ENCODE measurements around the gene THEM4. TPM values are rescaled to one million over a fixed set of nuclear protein-coding genes. Genes with fewer than 3 reads are reported as not detected.
A peak's percentile ranks its signal among the peaks of the same experiment; 100 is the strongest.
"Not testable (repeated sequence)": the region's sequence is repeated elsewhere in the genome, so short reads cannot be mapped to it uniquely, and the experiment has no call there.

THEM4 gene
- total and polyA plus RNA-seq, 7 experiments from 2014 or later, result 37.6 to 143 (median 113) TPM

DNA sequence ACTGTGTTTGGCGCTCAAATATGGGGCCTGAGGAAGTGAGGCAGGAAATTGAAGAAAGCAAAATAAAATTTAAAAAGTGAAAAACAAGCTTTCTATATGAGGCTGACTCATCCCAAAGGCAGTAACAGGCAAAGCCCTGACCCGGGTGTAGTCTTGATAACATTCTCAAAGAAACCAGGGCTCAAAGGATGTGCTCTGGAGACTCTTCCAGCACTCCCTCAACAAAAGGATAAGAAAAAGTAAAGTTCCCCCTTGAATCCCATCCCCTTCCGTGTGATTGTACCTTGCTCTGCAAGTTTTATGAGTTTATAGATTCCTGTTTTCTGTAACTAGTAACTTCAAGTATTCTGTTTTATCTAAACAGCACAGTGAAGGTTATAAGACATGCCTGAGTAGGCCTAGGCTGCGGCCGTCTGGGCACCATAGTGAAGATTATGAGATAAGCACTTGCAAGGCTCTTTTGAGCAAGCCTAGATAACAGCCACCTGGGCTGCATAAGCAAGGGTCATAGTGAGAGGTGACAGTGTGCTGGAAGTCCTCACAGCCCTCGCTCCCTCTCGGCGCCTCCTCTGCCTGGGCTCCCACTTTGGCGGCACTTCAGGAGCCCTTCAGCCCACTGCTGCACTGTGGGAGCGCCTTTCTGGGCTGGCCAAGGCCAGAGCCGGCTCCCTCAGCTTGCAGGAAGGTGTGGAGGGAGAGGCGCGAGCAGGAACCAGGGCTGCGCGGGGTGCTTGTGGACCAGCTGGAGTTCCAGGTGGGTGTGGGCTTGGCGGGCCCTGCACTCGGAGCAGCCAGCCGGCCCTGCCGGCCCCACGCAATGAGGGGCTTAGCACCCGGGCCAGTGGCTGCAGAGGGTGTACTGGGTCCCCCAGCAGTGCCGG lies 3.6 kb downstream of the THEM4 start:
- Histone ChIP-seq H3K4me3 (ENCODE audit: low read length) (peak overlapping the region; percentile 19), H3K4me1 (ENCODE audit: control insufficient read depth in 2 of 2, insufficient read depth in 2 of 2, low read length in 2 of 2) (peaks cover 29 to 54% of the 10 kb centered on the region in 2 donors), H3K27ac (ENCODE audit: low read depth, low read length) (peak overlapping the region; percentile 63), H3K9me3 (ENCODE audit: control insufficient read depth in 2 of 3, low read length in 3 of 3) (peaks cover 0 to 14% (median 4%) of the 10 kb centered on the region in 3 experiments)
- intact Hi-C loops (cut with micrococcal nuclease), result loop anchor here (1.0 to 5.0 kb wide), 4 partner anchors 16 to 448 kb away; partner anchors contain the start of genes C2CD4D (in 1 of the 2), MRPL9 (in 1 of the 2) and POGZ (in 1 of the 2)
- DNase-seq, result peak in 1 of 9 donors; percentile 22
- not testable (repeated sequence) for H3K27me3 Mint-ChIP-seq; ATAC-seq; H3K36me3 ChIP-seq (ENCODE audit: control insufficient read depth in 2 of 3, insufficient read depth in 3 of 3, low read length in 3 of 3); H3K27me3 ChIP-seq (ENCODE audit: control insufficient read depth in 2 of 2, insufficient read depth in 2 of 2, low read length in 2 of 2)
- ChIA-PET POLR2A (interaction anchor here (0.6 to 6.2 kb wide), 23 partner anchors 7 to 1330 kb away, joined by 3 to 133 read pairs (median 4); no protein-coding TSS in a partner anchor), CTCF (interaction anchor here (0.7 to 4.9 kb wide), 7 partner anchors 8 to 281 kb away, joined by 3 to 31 read pairs (median 3); no protein-coding TSS in a partner anchor)
- Mint-ChIP-seq H3K4me1 (peaks cover 35 to 82% (median 60%) of the 10 kb centered on the region in 7 donors), H3K27ac (peak overlapping the region; percentile 87 to 98 (median 94)), H3K36me3 (peaks cover 11 to 69% (median 43%) of the 10 kb centered on the region in 5 donors), H3K9me3 (peaks cover 0 to 55% (median 34%) of the 10 kb centered on the region in 11 donors), H3K4me3 (peak overlapping the region; percentile 62 to 89 (median 76))

DNA sequence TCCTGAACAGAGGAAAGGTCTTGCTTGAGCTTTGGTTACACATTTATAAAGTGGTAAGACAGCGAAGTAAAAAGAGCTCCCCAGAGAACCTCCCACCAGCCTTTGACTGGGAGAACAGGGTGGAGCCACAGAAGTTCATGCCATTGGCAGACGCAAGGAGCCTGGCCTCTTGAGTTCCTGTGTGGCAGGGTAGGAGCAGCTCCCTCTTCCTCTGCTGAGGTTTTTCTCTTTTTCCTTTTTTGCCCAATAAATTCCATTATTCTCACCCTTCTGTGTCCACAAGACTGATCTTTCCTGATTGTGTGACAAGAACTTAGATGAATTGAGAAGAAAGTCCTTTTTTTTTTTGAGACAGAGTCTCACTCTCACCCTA lies 4.3 kb downstream of the THEM4 start:
- peaks cover 40 to 88% (median 64%) of the 10 kb centered on the region in 7 donors for H3K4me1 Mint-ChIP-seq
- Histone ChIP-seq H3K4me3 (ENCODE audit: low read length) (peak overlapping the region; percentile 19), H3K27me3 (ENCODE audit: control insufficient read depth in 2 of 2, insufficient read depth in 2 of 2, low read length in 2 of 2) (no peaks in the 10 kb centered on the region), H3K9me3 (ENCODE audit: control insufficient read depth in 2 of 3, low read length in 3 of 3) (peaks cover 0 to 18% (median 4%) of the 10 kb centered on the region in 3 experiments), H3K4me1 (ENCODE audit: control insufficient read depth in 2 of 2, insufficient read depth in 2 of 2, low read length in 2 of 2) (peaks cover 29 to 58% of the 10 kb centered on the region in 2 donors), H3K27ac (ENCODE audit: low read depth, low read length) (peak overlapping the region; percentile 63), H3K36me3 (ENCODE audit: control insufficient read depth in 2 of 3, insufficient read depth in 3 of 3, low read length in 3 of 3) (peaks cover 0 to 9% (median 0%) of the 10 kb centered on the region in 3 experiments)
- peak; percentile 58 for ATAC-seq
- peaks cover 4 to 62% (median 38%) of the 10 kb centered on the region in 11 donors for H3K9me3 Mint-ChIP-seq
- DNase-seq, result peak in 8 of 9 donors; percentile 44 to 69 (median 60)
- ChIA-PET CTCF (interaction anchor here (0.7 to 1.6 kb wide), 6 partner anchors 8 to 282 kb away, joined by 3 to 5 read pairs (median 3); no protein-coding TSS in a partner anchor), POLR2A (interaction anchor here (0.6 to 3.2 kb wide), 23 partner anchors 8 to 1330 kb away, joined by 3 to 19 read pairs (median 3); no protein-coding TSS in a partner anchor)
- peaks cover 0 to 3% (median 0%) of the 10 kb centered on the region in 5 donors for H3K27me3 Mint-ChIP-seq
- intact Hi-C loops (cut with micrococcal nuclease), result loop anchor here (1.0 to 5.0 kb wide), 4 partner anchors 16 to 448 kb away; partner anchors contain the start of genes C2CD4D (in 1 of the 2), MRPL9 (in 1 of the 2) and POGZ (in 1 of the 2)
- peak overlapping the region; percentile 87 to 98 (median 94) for H3K27ac Mint-ChIP-seq
- H3K4me3 Mint-ChIP-seq, result peak overlapping the region; percentile 62 to 89 (median 76)
- peaks cover 15 to 75% (median 48%) of the 10 kb centered on the region in 5 donors for H3K36me3 Mint-ChIP-seq

- Histone ChIP-seq H3K27ac (ENCODE audit: low read depth, low read length) (peak overlapping the region; percentile 3), H3K9me3 (ENCODE audit: control insufficient read depth in 2 of 3, low read length in 3 of 3) (peaks cover 0 to 15% (median 4%) of the 10 kb centered on the region in 3 experiments), H3K4me3 (ENCODE audit: low read length) (no peak overlapping the region), H3K36me3 (ENCODE audit: control insufficient read depth in 2 of 3, insufficient read depth in 3 of 3, low read length in 3 of 3) (peaks cover 0 to 9% (median 0%) of the 10 kb centered on the region in 3 experiments), H3K4me1 (ENCODE audit: control insufficient read depth in 2 of 2, insufficient read depth in 2 of 2, low read length in 2 of 2) (peaks cover 30 to 71% of the 10 kb centered on the region in 2 donors), H3K27me3 (ENCODE audit: control insufficient read depth in 2 of 2, insufficient read depth in 2 of 2, low read length in 2 of 2) (no peaks in the 10 kb centered on the region)
- Mint-ChIP-seq H3K27ac (peak overlapping the region in 5 of 9 donors; percentile 43 to 98 (median 78)), H3K27me3 (no peaks in the 10 kb centered on the region), H3K36me3 (peaks cover 24 to 82% (median 53%) of the 10 kb centered on the region in 5 donors), H3K4me3 (peak overlapping the region in 2 of 10 donors; percentile 13 to 45), H3K4me1 (peaks cover 51 to 93% (median 70%) of the 10 kb centered on the region in 7 donors), H3K9me3 (peaks cover 7 to 66% (median 41%) of the 10 kb centered on the region in 11 donors)
- DNase-seq (no peak), ATAC-seq (no peak)
- CTCF ChIA-PET, result interaction anchor here (0.6 to 1.0 kb wide), 4 partner anchors 12 to 131 kb away, joined by 3 read pairs; no protein-coding TSS in a partner anchor
- intact Hi-C loops (cut with micrococcal nuclease), result no loop called here
- POLR2A ChIA-PET, result interaction anchor here (0.6 kb wide), 1 partner anchor 12 kb away, joined by 3 read pairs; no protein-coding TSS in a partner anchor
Observed at GRCh38 chr1:151902858-151903257, 6.5 kb downstream of the THEM4 start.

GRCh38 chr1:151900804-151901203 lies 8.5 kb downstream of the THEM4 start:
- peaks cover 45 to 73% of the 10 kb centered on the region in 2 donors for H3K4me1 ChIP-seq (ENCODE audit: control insufficient read depth in 2 of 2, insufficient read depth in 2 of 2, low read length in 2 of 2)
- H3K4me3 Mint-ChIP-seq, result peak overlapping the region in 4 of 10 donors; percentile 7 to 84 (median 42)
- H3K27me3 Mint-ChIP-seq; H3K27ac ChIP-seq (ENCODE audit: low read depth, low read length); H3K9me3 ChIP-seq (ENCODE audit: control insufficient read depth in 2 of 3, low read length in 3 of 3); H3K27me3 ChIP-seq (ENCODE audit: control insufficient read depth in 2 of 2, insufficient read depth in 2 of 2, low read length in 2 of 2); ATAC-seq; H3K36me3 ChIP-seq (ENCODE audit: control insufficient read depth in 2 of 3, insufficient read depth in 3 of 3, low read length in 3 of 3); intact Hi-C loops (cut with micrococcal nuclease); H3K4me3 ChIP-seq (ENCODE audit: low read length); DNase-seq: not testable (repeated sequence)
- POLR2A ChIA-PET, result interaction anchor here (3.3 to 5.1 kb wide), 2 partner anchors 8 to 10 kb away, joined by 13 to 133 read pairs; partner anchors contain the start of gene THEM4
- peak overlapping the region in 8 of 9 donors; percentile 32 to 99 (median 82) for H3K27ac Mint-ChIP-seq
- peaks cover 63 to 97% (median 78%) of the 10 kb centered on the region in 7 donors for H3K4me1 Mint-ChIP-seq
- peaks cover 7 to 52% (median 34%) of the 10 kb centered on the region in 11 donors for H3K9me3 Mint-ChIP-seq
- CTCF ChIA-PET, result interaction anchor here (0.6 kb wide), 1 partner anchor 68 kb away, joined by 3 read pairs; no protein-coding TSS in a partner anchor
- peaks cover 21 to 70% (median 46%) of the 10 kb centered on the region in 5 donors for H3K36me3 Mint-ChIP-seq

- CTCF ChIA-PET, result interaction anchor here (0.6 to 3.4 kb wide), 10 partner anchors 10 to 136 kb away, joined by 3 to 31 read pairs (median 5); partner anchors contain the start of gene THEM4
- peaks cover 25 to 64% (median 53%) of the 10 kb centered on the region in 5 donors for H3K36me3 Mint-ChIP-seq
- H3K27me3 Mint-ChIP-seq, result no peaks in the 10 kb centered on the region
- intact Hi-C loops (cut with micrococcal nuclease), result loop anchor here (1.0 to 2.0 kb wide), 3 partner anchors 9 to 108 kb away; partner anchors contain the start of genes THEM4 (in 2 of the 2) and TDRKH (in 1 of the 2)
- H3K4me1 ChIP-seq (ENCODE audit: control insufficient read depth in 2 of 2, insufficient read depth in 2 of 2, low read length in 2 of 2), result peaks cover 29 to 52% of the 10 kb centered on the region in 2 donors
- peak overlapping the region; percentile 76 to 91 (median 84) for H3K4me3 Mint-ChIP-seq
- H3K27ac ChIP-seq (ENCODE audit: low read depth, low read length), result peak overlapping the region; percentile 66
- H3K4me1 Mint-ChIP-seq, result peaks cover 53 to 91% (median 69%) of the 10 kb centered on the region in 7 donors
- H3K36me3 ChIP-seq (ENCODE audit: control insufficient read depth in 2 of 3, insufficient read depth in 3 of 3, low read length in 3 of 3), result peaks cover 0 to 10% (median 4%) of the 10 kb centered on the region in 3 experiments
- H3K27me3 ChIP-seq (ENCODE audit: control insufficient read depth in 2 of 2, insufficient read depth in 2 of 2, low read length in 2 of 2), result no peaks in the 10 kb centered on the region
- ATAC-seq, result peak; percentile 89
- peak overlapping the region; percentile 85 to 100 (median 97) for H3K27ac Mint-ChIP-seq
- peaks cover 0 to 6% (median 0%) of the 10 kb centered on the region in 3 experiments for H3K9me3 ChIP-seq (ENCODE audit: control insufficient read depth in 2 of 3, low read length in 3 of 3)
- DNase-seq, result peak; percentile 16 to 88 (median 83)
- H3K4me3 ChIP-seq (ENCODE audit: low read length), result peak overlapping the region; percentile 61
- POLR2A ChIA-PET, result interaction anchor here (0.5 to 5.1 kb wide), 19 partner anchors 8 to 138 kb away, joined by 3 to 133 read pairs (median 4); partner anchors contain the start of genes S100A10 and THEM4
- H3K9me3 Mint-ChIP-seq, result peaks cover 7 to 43% (median 25%) of the 10 kb centered on the region in 11 donors
Observed at GRCh38 chr1:151898519-151898991, 10.8 kb downstream of the THEM4 start.

All from naive thymus-derived CD4-positive, alpha-beta T cell (primary cell).